Uterus (tissue), 2 donors: Measurements from ENCODE around the gene GMDS.

Source experiments
- POLR2A ChIP-seq, 2 donors: fragments of 450-650 bp; IDR thresholded peaks; one replicate each; pipeline ENCODE4 v1.6.1; 2016; ENCODE audit warnings: antibody characterized with exemption in 2 of 2, mild to moderate bottlenecking in 1 of 2, moderate library complexity in 1 of 2
- TF ChIP-seq, protein P1 (sequence below), 4 experiments: fragments of 200-600 bp in 2 of 4; fragments of 450-650 bp in 2 of 4; sonication (generic) in 2 of 4; IDR thresholded peaks; one replicate each; pipeline ENCODE4 v1.5.1; 2016 to 2019; ENCODE audit warnings: antibody characterized with exemption in 4 of 4, mild to moderate bottlenecking in 2 of 4, moderate library complexity in 1 of 4

DNA sequence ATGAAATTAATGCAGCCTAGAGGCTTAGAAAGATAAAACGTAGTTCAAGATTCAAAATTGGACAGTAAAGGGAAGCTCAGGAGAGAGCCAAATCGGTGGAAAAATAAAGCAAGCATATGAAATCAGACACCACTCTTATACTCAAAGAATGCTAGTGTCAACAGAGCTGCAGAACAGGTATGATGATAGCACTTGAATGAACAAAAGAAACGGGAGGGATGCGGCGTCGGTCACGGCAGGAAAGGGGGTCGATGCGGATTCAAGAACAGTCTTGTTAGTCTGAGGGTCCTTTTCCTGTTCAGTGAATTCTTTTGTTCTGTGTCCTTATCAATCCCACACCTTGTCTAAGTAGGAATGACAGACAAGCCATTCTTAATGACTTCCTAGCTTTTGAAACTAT is 521.3 kb downstream of the GMDS start:
- TF ChIP-seq, protein P1, sequence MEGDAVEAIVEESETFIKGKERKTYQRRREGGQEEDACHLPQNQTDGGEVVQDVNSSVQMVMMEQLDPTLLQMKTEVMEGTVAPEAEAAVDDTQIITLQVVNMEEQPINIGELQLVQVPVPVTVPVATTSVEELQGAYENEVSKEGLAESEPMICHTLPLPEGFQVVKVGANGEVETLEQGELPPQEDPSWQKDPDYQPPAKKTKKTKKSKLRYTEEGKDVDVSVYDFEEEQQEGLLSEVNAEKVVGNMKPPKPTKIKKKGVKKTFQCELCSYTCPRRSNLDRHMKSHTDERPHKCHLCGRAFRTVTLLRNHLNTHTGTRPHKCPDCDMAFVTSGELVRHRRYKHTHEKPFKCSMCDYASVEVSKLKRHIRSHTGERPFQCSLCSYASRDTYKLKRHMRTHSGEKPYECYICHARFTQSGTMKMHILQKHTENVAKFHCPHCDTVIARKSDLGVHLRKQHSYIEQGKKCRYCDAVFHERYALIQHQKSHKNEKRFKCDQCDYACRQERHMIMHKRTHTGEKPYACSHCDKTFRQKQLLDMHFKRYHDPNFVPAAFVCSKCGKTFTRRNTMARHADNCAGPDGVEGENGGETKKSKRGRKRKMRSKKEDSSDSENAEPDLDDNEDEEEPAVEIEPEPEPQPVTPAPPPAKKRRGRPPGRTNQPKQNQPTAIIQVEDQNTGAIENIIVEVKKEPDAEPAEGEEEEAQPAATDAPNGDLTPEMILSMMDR (IDR thresholded peaks at IDR 0.05): no peak
- no peak for TF ChIP-seq POLR2A (IDR thresholded peaks at IDR 0.05)
